K562 (cell line): ENCODE results near the gene RABGAP1L. TPM values are rescaled to one million over a fixed set of nuclear protein-coding genes. Genes with fewer than 3 reads are reported as not detected.

Source experiments
- AFF1 ChIP-seq, 2 experiments: fragments of 450-650 bp; IDR thresholded peaks; 2 replicates each; pipeline ENCODE4 v1.6.1; 2018; ENCODE audit warnings: mild to moderate bottlenecking in 2 of 2, low read depth in 1 of 2; ENCODE audit not compliant: partially characterized antibody in 2 of 2
- COPS2 ChIP-seq: fragments of 450-650 bp; conservative IDR thresholded peaks from 2 replicates; pipeline ENCODE4 v1.6.1; 2016; ENCODE audit warnings: mild to moderate bottlenecking, moderate library complexity
- FOXJ3 ChIP-seq: sonication (generic); formaldehyde crosslinking; IDR thresholded peaks from 2 replicates; pipeline ENCODE4 v1.4.0; 2020; ENCODE audit warnings: mild to moderate bottlenecking, missing genetic modification reagents
- HDAC1 ChIP-seq, 2 experiments: fragments of 450-650 bp; IDR thresholded peaks; 2 replicates each; pipeline ENCODE4 v1.6.1; 2016 to 2017; ENCODE audit warnings: inconsistent platforms in 1 of 2, mild to moderate bottlenecking in 1 of 2, moderate library complexity in 1 of 2
- HDGF ChIP-seq: fragments of 450-650 bp; IDR thresholded peaks from 2 replicates; pipeline ENCODE4 v1.6.1; 2016
- KAT2B ChIP-seq: IDR thresholded peaks from one replicate; pipeline ENCODE4 v1.6.1; 2012; ENCODE audit warnings: low read depth, mild to moderate bottlenecking, control low read depth, inconsistent platforms, low read length, moderate library complexity
- KLF1 ChIP-seq: fragments of 450-650 bp; IDR thresholded peaks from 2 replicates; pipeline ENCODE4 v1.6.1; 2016; ENCODE audit warnings: missing genetic modification characterization, missing compliant biosample characterization
- SRF ChIP-seq, 2 experiments: fragments of 250-450, 450-650 bp in 1 of 2; sonication (Bioruptor Pico) in 1 of 2; sonication (generic) in 1 of 2; formaldehyde crosslinking; IDR thresholded peaks; 2 replicates each; pipeline versions ENCODE4 v1.5.0 to v1.5.1; 2020 to 2022; ENCODE audit warnings: mild to moderate bottlenecking in 1 of 2, missing genetic modification reagents in 1 of 2
- ZKSCAN1 ChIP-seq: fragments of 150-350 bp; IDR thresholded peaks from 2 replicates; pipeline ENCODE4 v1.6.1; 2016; ENCODE audit warnings: low read depth, low read length
- ZNF589 ChIP-seq: fragments of 200-800 bp; sonication (Bioruptor generic); IDR thresholded peaks from 2 replicates; pipeline ENCODE4 v1.6.1; 2016; ENCODE audit warnings: low read depth, missing genetic modification characterization, missing compliant biosample characterization
- ZNF830 ChIP-seq: fragments of 250-450 bp; sonication (Bioruptor Pico); IDR thresholded peaks from 2 replicates; pipeline ENCODE4 v1.5.0; 2021; ENCODE audit warnings: mild to moderate bottlenecking
- polyA plus RNA-seq, 8 experiments: library from polyadenylated mRNA; depleted of rRNA in 4 of 8; stranded (reverse) in 5 of 8; unstranded in 3 of 8; fragments of >200 nt; fragmentation: Nextera tagmentation in 2 of 8; fragmentation: Illumina TruSeq in 1 of 8; extraction: Ambion mirVana in 2 of 8; extraction: Trizol in 1 of 8; gene quantifications; 2 replicates each; pipeline versions ENCODE4 v1.2.1 to v1.2.3, GENCODE V29; 2011 to 2014; ENCODE audit warnings: inconsistent platforms in 1 of 8, missing spikeins in 1 of 8
- total RNA-seq, 7 experiments: library from RNA; depleted of rRNA in 6 of 7; stranded (reverse); fragments of >200 nt in 6 of 7; fragmentation: Illumina TruSeq in 2 of 7; extraction: Trizol in 2 of 7; gene quantifications; 2 replicates each; pipeline versions ENCODE4 v1.2.1 to v1.2.3, GENCODE V29; 2011 to 2021; ENCODE audit warnings: low replicate concordance in 1 of 7
- TF ChIP-seq, protein P1 (sequence below): sonication (generic); formaldehyde crosslinking; IDR thresholded peaks from 2 replicates; pipeline ENCODE4 v1.8.0; 2022; ENCODE audit warnings: mild to moderate bottlenecking, missing genetic modification reagents, borderline replicate concordance
- TF ChIP-seq, protein P2 (sequence below): fragments of 250-450 bp; sonication (Bioruptor Pico); IDR thresholded peaks from 2 replicates; pipeline ENCODE4 v1.8.0; 2021; ENCODE audit warnings: moderate library complexity, mild to moderate bottlenecking, inconsistent platforms

Gene RABGAP1L
- total and polyA plus RNA-seq, 9 of the 15 experiments (the other 6 are each of a cell fraction or from before 2014, with no cell fraction given) = 16.5 to 44.9 (median 26.7) TPM

DNA sequence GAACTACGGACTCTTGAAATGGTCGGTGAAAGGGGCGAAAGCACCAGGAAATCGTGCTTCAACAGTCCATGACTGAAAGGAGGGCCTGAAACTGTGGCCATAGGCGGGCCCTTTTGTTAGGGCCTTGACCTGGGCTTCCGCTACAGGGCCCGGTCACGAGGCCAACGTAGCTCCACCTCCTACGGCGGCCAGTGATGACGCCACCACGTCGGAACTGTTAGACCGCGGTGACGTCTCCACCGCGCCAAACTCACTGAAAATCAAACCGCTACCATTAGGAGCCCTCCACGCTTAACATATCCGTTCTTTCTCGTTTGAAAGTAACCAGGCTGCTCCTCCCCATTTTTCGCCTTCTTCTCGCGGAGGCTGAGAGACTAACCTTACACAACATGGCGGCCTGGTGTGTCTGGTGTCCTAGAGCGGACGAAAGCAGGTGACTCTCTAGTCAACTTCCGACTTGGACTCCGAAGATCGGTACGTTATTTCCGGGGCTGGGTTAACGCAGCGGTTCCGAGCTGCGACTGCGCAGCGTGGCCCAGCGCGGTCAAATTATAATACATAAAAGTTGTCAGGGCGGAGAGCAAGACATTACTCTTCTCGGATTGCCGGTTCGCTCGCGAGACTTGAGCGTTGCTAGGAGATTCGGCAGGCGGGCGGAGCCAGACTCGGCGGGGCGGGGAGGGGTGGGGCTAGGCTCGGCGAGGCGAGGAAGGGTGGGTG lies 840.1 kb downstream of the RABGAP1L start (continued):
- TF ChIP-seq AFF1 (IDR thresholded peaks at IDR 0.05; ENCODE audit: low read depth in 1 of 2, partially characterized antibody in 2 of 2) (peak; percentile 41 to 95), HDGF (no peak), KLF1 (tag) (no peak), COPS2 (no peak), ZNF589 (CRISPR knock-in tag) (peak; percentile 69), SRF (CRISPR knock-in tag; IDR thresholded peaks at IDR 0.05) (no peak), FOXJ3 (CRISPR knock-in tag) (no peak), ZKSCAN1 (no peak; the same call in 1 of the 2 replicates), ZNF830 (peak; percentile 91), HDAC1 (IDR thresholded peaks at IDR 0.05) (0 out of 4 replicates have a peak, but pooled peaks of 1 of the 2 experiments have one; percentile 39), KAT2B (no peak)
- TF ChIP-seq, protein P1, sequence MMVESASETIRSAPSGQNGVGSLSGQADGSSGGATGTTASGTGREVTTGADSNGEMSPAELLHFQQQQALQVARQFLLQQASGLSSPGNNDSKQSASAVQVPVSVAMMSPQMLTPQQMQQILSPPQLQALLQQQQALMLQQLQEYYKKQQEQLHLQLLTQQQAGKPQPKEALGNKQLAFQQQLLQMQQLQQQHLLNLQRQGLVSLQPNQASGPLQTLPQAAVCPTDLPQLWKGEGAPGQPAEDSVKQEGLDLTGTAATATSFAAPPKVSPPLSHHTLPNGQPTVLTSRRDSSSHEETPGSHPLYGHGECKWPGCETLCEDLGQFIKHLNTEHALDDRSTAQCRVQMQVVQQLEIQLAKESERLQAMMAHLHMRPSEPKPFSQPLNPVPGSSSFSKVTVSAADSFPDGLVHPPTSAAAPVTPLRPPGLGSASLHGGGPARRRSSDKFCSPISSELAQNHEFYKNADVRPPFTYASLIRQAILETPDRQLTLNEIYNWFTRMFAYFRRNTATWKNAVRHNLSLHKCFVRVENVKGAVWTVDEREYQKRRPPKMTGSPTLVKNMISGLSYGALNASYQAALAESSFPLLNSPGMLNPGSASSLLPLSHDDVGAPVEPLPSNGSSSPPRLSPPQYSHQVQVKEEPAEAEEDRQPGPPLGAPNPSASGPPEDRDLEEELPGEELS (CRISPR knock-in tag) = no peak
- TF ChIP-seq, protein P2, sequence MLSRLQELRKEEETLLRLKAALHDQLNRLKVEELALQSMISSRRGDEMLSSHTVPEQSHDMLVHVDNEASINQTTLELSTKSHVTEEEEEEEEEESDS (CRISPR knock-in tag) = no peak
